DND-41 (cell line): ENCODE results near the gene LAMB4.

Experiments
- ATAC-seq: fragments of 200-7000 bp; cut with Tn5 transposase; 3 replicates; pipeline ENCODE4 v1.9.1; 2021; ENCODE audit warnings: low read depth; ENCODE audit not compliant: insufficient read depth
- DNase-seq: peaks from one replicate; pipeline ENCODE4 v3.0.0-alpha.2; 2020
- H2AFZ ChIP-seq: 2 replicates; pipeline ENCODE4 v1.6.0; 2012; ENCODE audit warnings: low read depth, low read length
- H3K27ac ChIP-seq: 2 replicates; pipeline ENCODE4 v1.5.1; 2012; ENCODE audit warnings: low read length, inconsistent platforms
- H3K27me3 ChIP-seq: fragments of 200-600 bp; sonication (generic); 2 replicates; pipeline ENCODE4 v1.6.0; 2012; ENCODE audit warnings: low read length, mild to moderate bottlenecking, inconsistent platforms; ENCODE audit not compliant: insufficient read depth, poor library complexity
- H3K36me3 ChIP-seq: 2 replicates; pipeline ENCODE4 v1.5.1; 2012; ENCODE audit warnings: low read length, inconsistent platforms; ENCODE audit not compliant: insufficient read depth
- H3K4me1 ChIP-seq: 2 replicates; pipeline ENCODE4 v1.5.1; 2012; ENCODE audit warnings: mild to moderate bottlenecking, low read length; ENCODE audit not compliant: insufficient read depth
- H3K4me2 ChIP-seq: 2 replicates; pipeline ENCODE4 v1.6.0; 2012; ENCODE audit warnings: mild to moderate bottlenecking, moderate library complexity, low read length, inconsistent platforms; ENCODE audit not compliant: insufficient read depth
- H3K4me3 ChIP-seq, 2 experiments: fragments of 200-600 bp in 1 of 2; shearing (Covaris generic) in 1 of 2; 2 replicates each; pipeline ENCODE4 v1.5.1; 2012 to 2016; ENCODE audit warnings: inconsistent platforms in 2 of 2, low read length in 2 of 2, mild to moderate bottlenecking in 2 of 2, low read depth in 1 of 2, moderate library complexity in 1 of 2
- H3K79me2 ChIP-seq: 2 replicates; pipeline ENCODE4 v1.6.0; 2012; ENCODE audit warnings: low read length, inconsistent platforms; ENCODE audit not compliant: insufficient read depth
- H3K9ac ChIP-seq: 2 replicates; pipeline ENCODE4 v1.6.0; 2012; ENCODE audit warnings: low read depth, mild to moderate bottlenecking, inconsistent platforms, low read length, moderate library complexity
- H3K9me3 ChIP-seq: 2 replicates; pipeline ENCODE4 v1.5.1; 2012; ENCODE audit warnings: low read length, moderate library complexity, mild to moderate bottlenecking, inconsistent platforms; ENCODE audit not compliant: insufficient read depth, severe bottlenecking
- H4K20me1 ChIP-seq: 2 replicates; pipeline ENCODE4 v1.6.0; 2012; ENCODE audit warnings: low read length; ENCODE audit not compliant: insufficient read depth
- EZH2 ChIP-seq: IDR thresholded peaks from 3 replicates; pipeline ENCODE4 v1.6.1; 2012; ENCODE audit warnings: borderline replicate concordance, low read depth, mild to moderate bottlenecking, moderate library complexity, low read length, inconsistent platforms; ENCODE audit not compliant: severe bottlenecking
- TF ChIP-seq, protein P1 (sequence below): IDR thresholded peaks from 2 replicates; pipeline ENCODE4 v1.5.1; 2012; ENCODE audit warnings: borderline replicate concordance, low read length, moderate library complexity, mild to moderate bottlenecking; ENCODE audit not compliant: poor library complexity, severe bottlenecking; ENCODE audit errors: extremely low read depth

LAMB4 gene

DNA sequence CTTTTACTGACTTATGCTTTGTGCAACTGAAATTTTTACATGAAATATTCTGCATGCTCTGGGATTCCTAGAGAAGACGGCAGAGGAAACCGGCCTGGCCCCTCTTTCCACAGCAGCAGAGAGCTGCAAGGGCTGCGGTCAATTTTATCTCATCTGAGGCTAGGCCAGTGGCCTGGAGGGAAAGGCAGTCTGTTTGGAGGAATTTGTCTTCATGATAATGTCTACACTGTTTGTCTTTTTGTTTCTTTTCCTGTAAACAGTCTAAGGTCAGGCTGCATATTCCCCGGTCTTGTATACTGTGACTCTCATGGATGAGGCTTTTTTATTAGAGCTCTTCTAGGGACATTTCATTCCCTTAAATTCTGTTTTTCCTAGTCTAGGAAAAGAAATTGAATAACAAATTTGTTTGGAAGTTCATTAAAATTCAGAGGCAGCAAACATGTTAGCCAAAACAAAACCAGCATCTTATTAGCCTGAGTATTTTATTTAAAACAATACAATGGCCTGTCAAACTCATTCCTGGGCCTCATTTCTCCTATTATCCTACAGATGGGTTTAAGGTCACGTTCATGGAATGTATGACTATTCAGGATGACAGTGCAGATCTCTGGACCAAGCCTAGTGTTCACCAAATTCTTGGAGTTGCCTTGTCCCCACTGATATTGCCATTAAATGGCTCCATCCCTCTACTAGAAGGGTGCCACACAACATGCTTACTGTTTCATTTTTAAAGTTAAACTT, 26.4 kb downstream of the LAMB4 start:
- ATAC-seq (no peak), DNase-seq (no peak)
- Histone ChIP-seq H3K9ac (no peak overlapping the region), H3K4me1 (no peaks in the 10 kb centered on the region), H3K4me2 (no peak overlapping the region), H3K27me3 (no peaks in the 10 kb centered on the region), H3K36me3 (no peaks in the 10 kb centered on the region), H3K79me2 (no peaks in the 10 kb centered on the region), H3K9me3 (no peaks in the 10 kb centered on the region), H2AFZ (no peak overlapping the region), H3K27ac (no peak overlapping the region), H3K4me3 (no peak overlapping the region), H4K20me1 (no peaks in the 10 kb centered on the region)
- TF ChIP-seq EZH2 = no peak
- TF ChIP-seq, protein P1, sequence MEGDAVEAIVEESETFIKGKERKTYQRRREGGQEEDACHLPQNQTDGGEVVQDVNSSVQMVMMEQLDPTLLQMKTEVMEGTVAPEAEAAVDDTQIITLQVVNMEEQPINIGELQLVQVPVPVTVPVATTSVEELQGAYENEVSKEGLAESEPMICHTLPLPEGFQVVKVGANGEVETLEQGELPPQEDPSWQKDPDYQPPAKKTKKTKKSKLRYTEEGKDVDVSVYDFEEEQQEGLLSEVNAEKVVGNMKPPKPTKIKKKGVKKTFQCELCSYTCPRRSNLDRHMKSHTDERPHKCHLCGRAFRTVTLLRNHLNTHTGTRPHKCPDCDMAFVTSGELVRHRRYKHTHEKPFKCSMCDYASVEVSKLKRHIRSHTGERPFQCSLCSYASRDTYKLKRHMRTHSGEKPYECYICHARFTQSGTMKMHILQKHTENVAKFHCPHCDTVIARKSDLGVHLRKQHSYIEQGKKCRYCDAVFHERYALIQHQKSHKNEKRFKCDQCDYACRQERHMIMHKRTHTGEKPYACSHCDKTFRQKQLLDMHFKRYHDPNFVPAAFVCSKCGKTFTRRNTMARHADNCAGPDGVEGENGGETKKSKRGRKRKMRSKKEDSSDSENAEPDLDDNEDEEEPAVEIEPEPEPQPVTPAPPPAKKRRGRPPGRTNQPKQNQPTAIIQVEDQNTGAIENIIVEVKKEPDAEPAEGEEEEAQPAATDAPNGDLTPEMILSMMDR = no peak

DNA sequence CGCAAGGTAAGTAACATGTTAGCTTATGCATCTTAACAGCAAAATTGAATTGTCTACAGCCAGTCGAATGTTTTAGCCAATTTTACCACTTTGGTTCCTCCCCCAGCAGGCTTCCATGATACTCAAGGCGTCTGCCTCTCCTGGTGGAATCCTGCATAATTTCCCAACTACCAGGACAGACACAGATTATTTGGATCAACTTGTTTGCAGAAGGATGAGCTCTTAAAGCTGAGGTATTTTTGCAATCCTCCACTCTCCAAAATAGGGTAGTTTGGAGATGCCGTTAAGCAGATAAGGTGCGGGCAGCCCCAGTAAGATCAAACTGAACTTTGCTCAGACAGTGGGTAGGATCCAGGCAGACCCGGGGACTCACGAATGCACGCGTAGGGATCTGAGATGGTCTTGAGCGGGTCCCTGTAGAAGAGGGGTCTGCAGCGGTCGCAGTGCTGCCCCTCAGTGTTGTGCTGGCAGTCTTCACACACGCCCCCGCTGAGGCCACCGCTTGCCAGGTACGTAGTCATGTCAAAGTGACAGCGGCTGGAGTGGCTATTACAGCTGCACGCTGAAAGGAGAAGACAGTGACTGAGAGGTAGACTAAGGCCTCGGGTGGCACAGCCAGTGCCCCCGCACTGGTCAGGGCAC, 27.4 kb downstream of the LAMB4 start:
- no peaks in the 10 kb centered on the region for H3K36me3 ChIP-seq
- TF ChIP-seq EZH2 = no peak
- TF ChIP-seq, protein P1 = no peak
- H4K20me1 ChIP-seq = no peaks in the 10 kb centered on the region
- H3K27me3 ChIP-seq = no peaks in the 10 kb centered on the region
- ATAC-seq = no peak
- H3K4me3 ChIP-seq = no peak overlapping the region
- H3K79me2 ChIP-seq = no peaks in the 10 kb centered on the region
- no peak for DNase-seq
- H3K9me3 ChIP-seq = no peaks in the 10 kb centered on the region
- no peak overlapping the region for H3K4me2 ChIP-seq
- no peak overlapping the region for H3K9ac ChIP-seq
- H2AFZ ChIP-seq = no peak overlapping the region
- H3K4me1 ChIP-seq = no peaks in the 10 kb centered on the region
- H3K27ac ChIP-seq = no peak overlapping the region

DNA sequence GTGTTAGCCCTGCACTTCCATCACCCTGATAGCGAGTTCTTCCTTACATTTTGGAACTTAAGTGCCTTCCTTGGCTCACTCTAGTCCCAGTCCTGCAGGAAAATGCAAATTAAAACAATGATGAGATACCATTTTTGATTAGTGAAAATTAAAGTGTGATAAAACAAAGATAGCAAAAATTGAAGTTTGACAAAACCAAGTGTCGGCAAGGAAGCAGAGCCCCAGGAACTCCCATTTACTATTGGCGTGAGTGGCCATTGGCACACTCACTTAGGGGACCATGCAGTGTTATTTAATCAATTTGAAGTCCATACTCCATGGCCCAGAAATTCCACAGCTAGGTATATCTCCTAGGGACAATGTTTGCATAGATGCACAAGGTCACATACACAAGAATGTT, 28.4 kb downstream of the LAMB4 start:
- TF ChIP-seq, protein P1 = no peak
- no peak for TF ChIP-seq EZH2
- H3K4me2 ChIP-seq = no peak overlapping the region
- DNase-seq = no peak
- H3K9ac ChIP-seq = no peak overlapping the region
- H4K20me1 ChIP-seq = no peaks in the 10 kb centered on the region
- H3K9me3 ChIP-seq = no peaks in the 10 kb centered on the region
- no peaks in the 10 kb centered on the region for H3K36me3 ChIP-seq
- H3K27me3 ChIP-seq = no peaks in the 10 kb centered on the region
- no peaks in the 10 kb centered on the region for H3K4me1 ChIP-seq
- no peak overlapping the region for H3K27ac ChIP-seq
- no peak overlapping the region for H3K4me3 ChIP-seq
- no peak for ATAC-seq
- H3K79me2 ChIP-seq = no peaks in the 10 kb centered on the region
- no peak overlapping the region for H2AFZ ChIP-seq
